ENCODE results near the gene CTSS. TPM values are rescaled to one million over a fixed set of nuclear protein-coding genes. Genes with fewer than 3 reads are reported as not detected.
"Not testable (repeated sequence)": the region's sequence is repeated elsewhere in the genome, so short reads cannot be mapped to it uniquely, and the experiment has no call there.

The CTSS gene
- total and polyA plus RNA-seq, 11 donors, result 3.9 to 306 (median 15.9) TPM

DNA sequence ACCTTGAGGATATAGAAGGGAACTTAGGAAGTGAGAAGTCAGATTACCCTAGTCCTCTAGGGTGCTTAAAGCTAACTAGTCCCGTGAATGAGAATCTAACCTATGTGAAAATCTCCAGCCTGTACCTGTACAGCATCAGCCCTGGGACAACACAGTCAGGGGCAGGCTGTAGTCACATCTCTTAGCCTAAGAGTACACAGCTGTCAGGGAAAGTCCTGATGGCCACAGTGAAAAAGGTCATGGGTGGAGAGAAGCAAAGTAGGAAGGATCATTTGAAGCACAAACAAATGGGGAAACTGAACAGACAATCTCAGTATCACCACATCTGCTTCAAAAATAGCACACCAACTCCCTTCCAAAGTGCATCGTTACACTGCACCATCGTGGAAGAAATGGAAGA, 30.8 kb upstream of the CTSS start:
- no peak overlapping the region for H3K4me3 ChIP-seq
- H3K27me3 ChIP-seq, result no peaks in the 10 kb centered on the region
- H3K36me3 ChIP-seq, result peaks cover 0 to 64% (median 54%) of the 10 kb centered on the region in 9 donors
- no peak overlapping the region for H3K27ac ChIP-seq
- no peak for TF ChIP-seq POLR2A (IDR thresholded peaks at IDR 0.05)
- TF ChIP-seq, protein P1, sequence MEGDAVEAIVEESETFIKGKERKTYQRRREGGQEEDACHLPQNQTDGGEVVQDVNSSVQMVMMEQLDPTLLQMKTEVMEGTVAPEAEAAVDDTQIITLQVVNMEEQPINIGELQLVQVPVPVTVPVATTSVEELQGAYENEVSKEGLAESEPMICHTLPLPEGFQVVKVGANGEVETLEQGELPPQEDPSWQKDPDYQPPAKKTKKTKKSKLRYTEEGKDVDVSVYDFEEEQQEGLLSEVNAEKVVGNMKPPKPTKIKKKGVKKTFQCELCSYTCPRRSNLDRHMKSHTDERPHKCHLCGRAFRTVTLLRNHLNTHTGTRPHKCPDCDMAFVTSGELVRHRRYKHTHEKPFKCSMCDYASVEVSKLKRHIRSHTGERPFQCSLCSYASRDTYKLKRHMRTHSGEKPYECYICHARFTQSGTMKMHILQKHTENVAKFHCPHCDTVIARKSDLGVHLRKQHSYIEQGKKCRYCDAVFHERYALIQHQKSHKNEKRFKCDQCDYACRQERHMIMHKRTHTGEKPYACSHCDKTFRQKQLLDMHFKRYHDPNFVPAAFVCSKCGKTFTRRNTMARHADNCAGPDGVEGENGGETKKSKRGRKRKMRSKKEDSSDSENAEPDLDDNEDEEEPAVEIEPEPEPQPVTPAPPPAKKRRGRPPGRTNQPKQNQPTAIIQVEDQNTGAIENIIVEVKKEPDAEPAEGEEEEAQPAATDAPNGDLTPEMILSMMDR (IDR thresholded peaks at IDR 0.05), result no peak
- intact Hi-C loops (cut with DNase I), result no loop called here
- 79 to 82% (median 82%) methylated on average over 3 of the region's 3 CpGs for WGBS, 4 donors
- H3K4me1 ChIP-seq, result peaks cover 0 to 24% (median 0%) of the 10 kb centered on the region in 12 donors
- ATAC-seq (no peak), DNase-seq (no peak)
- H3K9me3 ChIP-seq, result no peaks in the 10 kb centered on the region

DNA sequence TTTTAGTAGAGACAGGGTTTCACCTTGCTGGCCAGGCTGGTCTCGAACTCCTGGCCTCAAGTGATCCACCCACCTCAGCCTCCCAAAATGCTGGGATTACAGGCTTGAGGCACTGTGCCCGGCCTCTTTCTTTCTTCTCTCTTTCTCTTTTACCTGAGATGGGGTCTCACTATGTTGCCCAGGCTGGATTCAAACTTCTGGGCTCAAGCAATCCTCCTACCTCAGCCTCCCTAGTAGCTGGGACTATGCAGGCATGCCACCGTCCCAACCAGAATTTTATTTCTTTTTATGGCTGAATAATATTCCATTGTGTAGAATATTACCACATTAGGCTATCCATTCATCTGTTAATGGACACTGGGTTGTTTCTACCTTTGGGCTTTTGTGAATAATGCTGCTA, 28.2 kb upstream of the CTSS start:
- H3K36me3 ChIP-seq, result peaks cover 0 to 41% (median 36%) of the 10 kb centered on the region in 9 donors
- H3K27me3 ChIP-seq; intact Hi-C loops (cut with DNase I); H3K4me3 ChIP-seq; ATAC-seq; H3K9me3 ChIP-seq; DNase-seq: not testable (repeated sequence)
- H3K27ac ChIP-seq, result peak overlapping the region in 1 of 12 donors; percentile 85
- peaks cover 0 to 49% (median 0%) of the 10 kb centered on the region in 12 donors for H3K4me1 ChIP-seq
- WGBS, 4 donors, result 90 to 98% (median 97%) methylated on average over 3 of the region's 3 CpGs

DNA sequence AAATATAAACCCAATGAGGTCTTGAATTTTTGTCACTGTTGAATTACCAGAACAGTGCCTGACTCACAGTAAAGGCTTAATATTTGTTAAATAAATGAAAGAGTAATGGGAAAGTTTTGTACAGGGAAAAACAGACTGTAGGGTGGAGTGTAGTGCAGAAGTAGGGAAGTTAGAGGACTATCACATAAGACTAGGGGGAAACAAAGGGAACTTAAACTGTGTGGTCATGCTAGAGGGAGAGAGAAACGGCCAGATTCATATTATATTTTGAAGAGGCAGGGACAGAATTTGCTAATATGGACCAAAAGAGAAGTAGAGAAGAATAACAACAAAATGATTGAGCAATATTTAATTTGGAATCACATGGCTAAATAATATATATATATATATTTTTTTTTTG, 27.6 kb upstream of the CTSS start:
- peaks cover 0 to 54% (median 0%) of the 10 kb centered on the region in 12 donors for H3K4me1 ChIP-seq
- DNase-seq (no peak), ATAC-seq (peak in 2 of 4 donors; percentile 37 to 48)
- H3K27ac ChIP-seq, result peak overlapping the region in 1 of 12 donors; percentile 85
- TF ChIP-seq POLR2A (IDR thresholded peaks at IDR 0.05), result no peak
- TF ChIP-seq, protein P1 (IDR thresholded peaks at IDR 0.05), result no peak
- H3K36me3 ChIP-seq, result peaks cover 0 to 35% (median 31%) of the 10 kb centered on the region in 9 donors
- no peaks in the 10 kb centered on the region for H3K27me3 ChIP-seq
- intact Hi-C loops (cut with DNase I), result no loop called here
- WGBS, 4 donors, result 78 to 87% (median 85%) methylated on average over 1 of the region's 1 CpG
- H3K9me3 ChIP-seq, result no peaks in the 10 kb centered on the region
- H3K4me3 ChIP-seq, result no peak overlapping the region

DNA sequence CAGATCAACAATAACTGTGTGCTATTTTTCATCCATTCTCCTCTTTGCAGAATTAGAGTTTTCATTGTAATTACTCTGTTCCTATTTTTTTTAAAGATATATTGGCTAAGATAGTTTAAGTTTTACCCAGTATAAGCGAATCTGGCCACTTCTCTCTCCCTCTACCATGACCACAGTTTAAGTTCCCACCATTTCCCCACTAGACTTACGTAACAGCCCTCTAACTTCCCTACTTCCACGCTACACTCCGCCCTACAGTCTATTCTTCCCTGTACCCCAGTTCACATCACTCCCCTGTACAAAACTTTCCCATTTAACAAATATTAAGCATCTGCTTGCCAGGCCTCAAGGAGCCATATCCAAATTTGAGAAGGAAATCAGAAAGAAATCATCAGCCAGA, 26.0 kb upstream of the CTSS start:
- 85 to 92% (median 88%) methylated on average over 4 of the region's 4 CpGs for WGBS, 4 donors
- no peak for TF ChIP-seq POLR2A (IDR thresholded peaks at IDR 0.05)
- TF ChIP-seq, protein P1 (IDR thresholded peaks at IDR 0.05), result no peak
- Histone ChIP-seq H3K27me3 (no peaks in the 10 kb centered on the region), H3K27ac (peak overlapping the region in 1 of 12 donors; percentile 89), H3K9me3 (no peaks in the 10 kb centered on the region), H3K4me1 (peaks cover 0 to 58% (median 0%) of the 10 kb centered on the region in 12 donors), H3K36me3 (peaks cover 0 to 19% (median 15%) of the 10 kb centered on the region in 9 donors), H3K4me3 (no peak overlapping the region)
- intact Hi-C loops (cut with DNase I), result no loop called here
- ATAC-seq (peak; percentile 48 to 83 (median 71)), DNase-seq (no peak)

DNA sequence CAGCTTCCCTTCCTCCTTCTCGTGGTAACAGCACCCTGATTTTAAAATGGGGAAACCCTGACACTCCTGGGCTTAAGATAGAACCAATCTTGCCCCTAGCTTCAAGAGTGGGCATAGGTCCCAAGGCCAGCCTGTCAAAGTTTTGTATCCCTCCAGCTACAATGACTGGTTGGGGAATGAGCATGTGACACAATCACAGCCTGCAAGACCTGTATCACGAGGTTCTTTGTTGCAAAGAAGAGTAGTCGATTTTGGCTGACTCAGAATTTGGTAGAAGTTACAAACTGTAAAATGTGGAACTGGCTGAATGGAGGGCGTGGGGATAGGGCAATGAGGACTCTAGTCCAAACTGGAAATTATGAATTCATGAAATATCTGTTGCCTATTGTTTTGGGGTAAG, 23.8 kb upstream of the CTSS start:
- DNase-seq, result no peak
- H3K27me3 ChIP-seq, result no peaks in the 10 kb centered on the region
- WGBS, 4 donors, result 73 to 84% (median 79%) methylated on average over 4 of the region's 4 CpGs
- no peaks in the 10 kb centered on the region for H3K36me3 ChIP-seq
- no peak overlapping the region for H3K4me3 ChIP-seq
- H3K27ac ChIP-seq, result peak overlapping the region in 1 of 12 donors; percentile 89
- TF ChIP-seq, protein P1 (IDR thresholded peaks at IDR 0.05), result no peak
- TF ChIP-seq POLR2A (IDR thresholded peaks at IDR 0.05), result no peak
- no peaks in the 10 kb centered on the region for H3K9me3 ChIP-seq
- intact Hi-C loops (cut with DNase I), result no loop called here
- peak in 2 of 4 donors; percentile 26 to 45 for ATAC-seq
- H3K4me1 ChIP-seq, result peaks cover 0 to 58% (median 0%) of the 10 kb centered on the region in 12 donors
